ENCODE measurements around the gene ROR2.

Gene ROR2

DNA sequence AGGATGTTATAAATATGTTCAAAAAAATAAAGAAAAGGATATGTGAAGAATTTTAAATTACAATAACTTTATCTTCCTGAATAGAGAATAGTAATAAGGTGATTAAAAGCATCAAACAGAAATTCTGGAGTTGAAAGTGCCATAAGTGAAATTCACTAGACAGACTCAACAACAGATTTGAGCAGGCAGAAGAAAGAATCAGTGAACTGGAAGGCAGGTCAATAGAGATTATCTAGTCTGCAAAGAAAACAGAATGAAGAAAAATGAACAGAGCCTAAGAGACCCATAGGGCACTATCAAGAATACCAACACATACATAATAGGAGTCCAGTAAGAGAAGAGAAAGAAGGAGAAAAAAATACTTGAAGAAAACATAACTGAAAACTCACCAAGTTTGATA is 162.1 kb downstream of the ROR2 start:
- no peak for DNase-seq

DNA sequence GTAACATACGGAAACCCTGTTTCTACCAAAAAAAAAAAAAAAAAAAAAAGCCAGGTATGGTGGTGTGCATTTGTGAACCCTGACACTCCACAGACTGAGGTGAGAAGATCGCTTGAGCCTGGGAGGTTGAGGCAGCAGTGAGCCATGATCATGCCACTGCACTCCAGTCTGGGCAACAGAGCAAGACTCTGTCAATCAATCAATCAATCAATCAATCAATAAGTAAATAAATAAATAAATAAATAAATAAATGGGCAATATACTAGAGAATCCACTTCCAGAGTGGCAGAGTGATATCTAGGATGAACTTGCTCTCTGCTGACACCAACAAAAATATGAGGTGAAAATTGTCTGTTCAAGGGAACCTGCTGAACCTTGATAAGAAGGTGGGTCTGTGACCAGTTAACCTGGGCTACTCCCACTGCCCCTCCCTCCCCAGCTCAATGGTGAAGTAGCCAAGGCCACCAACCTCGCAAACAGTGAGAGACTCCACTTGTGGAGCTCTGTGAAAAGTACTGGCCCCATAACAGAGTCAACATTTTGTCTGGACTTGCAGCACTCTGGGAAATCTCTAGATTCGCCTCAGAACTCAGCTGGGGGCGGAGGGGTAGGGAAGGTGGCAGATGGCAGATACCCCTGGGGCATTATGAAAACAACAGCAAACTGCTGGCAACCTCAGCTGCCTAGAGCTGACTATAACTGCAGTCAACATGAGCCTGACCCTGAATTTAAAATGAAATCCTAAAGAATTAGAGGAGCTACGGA is 163.7 kb downstream of the ROR2 start:
- no peak for DNase-seq

DNA sequence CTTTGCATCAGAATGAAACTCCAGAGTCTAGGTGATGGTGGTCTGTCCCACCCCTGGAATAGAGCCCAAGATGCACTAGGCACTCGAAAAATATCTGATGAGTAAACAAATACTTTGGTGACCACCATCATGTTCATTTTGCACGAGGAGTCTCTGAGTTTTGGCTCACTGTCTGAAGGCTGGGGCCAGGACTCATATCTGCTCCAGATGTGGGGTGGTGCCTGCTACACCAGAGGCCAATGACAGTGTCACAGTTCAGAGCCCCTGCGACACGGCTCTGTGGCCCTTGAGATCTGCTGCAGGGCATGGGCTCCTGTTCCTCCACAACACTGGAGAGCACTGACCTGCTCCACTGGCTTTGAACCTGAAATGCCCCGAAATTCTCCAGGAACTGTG is 164.6 kb downstream of the ROR2 start:
- no peak for DNase-seq

GRCh38 chr9:91784673-91785446 is 165.2 kb downstream of the ROR2 start:
- no peak for DNase-seq

- no peak for DNase-seq
These were observed 166.0 kb downstream of the ROR2 start for GRCh38 chr9:91783876-91784672.

DNA sequence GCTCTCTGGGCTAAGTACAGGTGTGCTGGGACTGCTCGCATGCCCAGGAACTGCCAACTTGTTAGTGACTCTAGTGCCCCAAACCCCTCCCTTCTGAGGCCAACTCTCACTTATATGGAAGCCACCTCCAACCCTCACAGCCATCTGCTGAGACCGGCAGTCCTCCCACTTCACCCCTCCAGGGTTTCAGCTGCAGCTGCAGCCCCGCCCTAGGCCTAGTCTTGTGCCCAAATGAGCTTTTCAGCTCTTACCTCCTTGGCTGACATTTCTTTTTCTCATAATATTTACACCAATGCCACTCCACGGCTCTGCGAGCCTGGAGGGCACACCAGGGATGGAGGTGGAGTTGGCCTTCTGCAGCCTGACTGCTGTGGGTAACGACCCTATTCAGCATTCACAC is 166.6 kb downstream of the ROR2 start:
- no peak for DNase-seq

DNA sequence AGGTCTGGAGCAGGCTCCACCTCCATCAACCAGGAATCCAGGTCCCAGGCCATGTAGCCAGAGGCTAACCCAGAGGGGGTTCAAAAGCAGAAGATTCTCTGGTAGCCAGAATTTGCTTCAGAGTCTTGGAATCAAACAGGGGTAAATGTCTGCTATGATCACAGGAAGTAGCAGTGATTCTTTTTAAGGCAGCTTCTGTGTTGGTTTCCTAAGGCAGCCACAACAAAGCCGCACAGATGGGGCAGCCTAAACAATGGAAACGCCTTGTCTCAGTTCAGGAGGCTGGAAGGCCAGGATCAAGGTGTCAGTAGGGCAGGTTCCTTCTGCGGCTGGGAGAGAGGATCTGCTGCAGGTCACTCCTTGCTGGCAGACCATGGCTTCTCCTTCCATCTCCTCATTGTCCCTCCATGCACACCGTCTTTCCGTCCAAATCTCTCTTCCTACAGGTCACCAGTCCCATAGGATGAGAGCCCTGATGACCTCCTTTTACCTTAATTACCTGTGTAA is 167.3 kb downstream of the ROR2 start:
- no peak for DNase-seq

DNA sequence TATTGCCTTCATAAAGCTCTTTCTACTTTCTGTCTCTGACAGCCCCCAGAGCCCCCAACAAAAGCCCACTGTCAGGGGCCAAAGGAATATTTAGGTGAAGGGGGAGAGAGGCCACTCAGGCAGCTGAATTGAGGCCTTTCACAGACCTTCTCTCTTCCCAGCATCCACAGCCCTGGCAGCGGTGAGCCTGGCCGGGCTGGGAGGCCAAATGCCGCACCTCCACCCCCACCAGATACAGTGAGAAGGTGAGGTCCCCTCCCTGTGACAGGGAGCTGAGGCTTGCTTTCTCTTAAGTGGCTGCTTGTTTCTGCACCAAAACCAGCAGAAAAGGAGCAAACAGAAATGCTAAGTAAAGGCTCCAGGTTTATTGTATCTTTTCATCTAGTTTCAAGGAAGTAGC is 168.1 kb downstream of the ROR2 start:
- DNase-seq, result no peak

GRCh38 chr9:91781116-91781515 is 168.9 kb downstream of the ROR2 start:
- DNase-seq, result no peak

- no peak for DNase-seq
These were observed 172.0 kb downstream of the ROR2 start for GRCh38 chr9:91778031-91778430.

GRCh38 chr9:91777292-91777830 is 172.7 kb downstream of the ROR2 start:
- DNase-seq, result no peak

GRCh38 chr9:91776409-91777291 is 173.4 kb downstream of the ROR2 start:
- no peak for DNase-seq

GRCh38 chr9:91775708-91776028 is 174.4 kb downstream of the ROR2 start:
- DNase-seq, result no peak

DNA sequence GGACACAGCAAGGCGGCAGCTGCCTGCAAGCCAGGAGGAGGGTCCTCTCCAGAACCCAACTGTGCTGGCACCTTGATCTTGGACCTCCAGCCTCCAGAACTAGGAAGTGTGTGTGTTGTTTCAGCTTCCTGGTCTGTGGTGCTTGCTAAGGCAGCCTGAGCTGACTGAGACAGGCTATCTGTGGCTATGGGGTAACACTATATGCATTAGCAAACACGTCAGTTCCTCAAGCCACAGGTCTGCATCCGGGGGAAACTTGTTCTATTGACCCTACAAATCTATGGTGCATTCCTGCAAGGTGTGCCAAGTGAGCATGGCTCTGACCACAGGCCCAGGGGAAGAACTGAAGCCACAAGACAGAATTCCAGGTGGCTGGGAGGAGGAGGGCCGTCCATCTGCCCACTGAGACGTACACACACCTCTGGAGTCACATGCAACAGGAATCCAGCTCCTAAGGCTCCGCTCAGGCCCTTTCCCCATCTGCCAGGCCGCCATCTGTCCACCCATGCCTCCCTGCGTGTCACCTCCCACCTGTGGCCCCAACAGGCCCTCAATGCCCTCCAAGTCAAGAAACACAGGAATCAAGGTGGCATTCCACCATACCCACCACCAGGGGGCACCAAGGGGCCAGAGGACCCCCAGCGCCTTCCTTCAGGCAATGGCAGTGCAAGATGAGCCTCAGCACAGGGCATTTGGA is 174.9 kb downstream of the ROR2 start:
- DNase-seq, result peak; percentile 3

DNA sequence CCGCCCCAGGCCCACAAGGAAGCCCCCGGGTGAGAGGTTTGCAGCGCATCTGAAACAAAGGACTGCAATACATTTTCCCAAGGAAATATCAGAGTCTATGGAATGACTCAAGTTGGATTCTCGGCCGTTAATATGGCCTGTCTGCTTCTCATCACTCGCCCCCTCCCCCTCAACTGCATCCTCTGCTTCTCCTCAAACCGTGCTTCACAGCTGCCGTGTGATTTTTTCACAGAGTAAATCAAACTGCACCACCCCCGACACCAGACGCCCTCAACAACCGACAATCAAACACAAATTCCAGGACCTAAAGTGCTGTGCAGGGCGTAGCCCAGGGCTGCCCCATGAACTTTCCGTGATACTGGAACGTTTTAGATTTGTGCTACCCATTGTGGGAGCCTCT is 176.9 kb downstream of the ROR2 start:
- DNase-seq, result no peak

DNA sequence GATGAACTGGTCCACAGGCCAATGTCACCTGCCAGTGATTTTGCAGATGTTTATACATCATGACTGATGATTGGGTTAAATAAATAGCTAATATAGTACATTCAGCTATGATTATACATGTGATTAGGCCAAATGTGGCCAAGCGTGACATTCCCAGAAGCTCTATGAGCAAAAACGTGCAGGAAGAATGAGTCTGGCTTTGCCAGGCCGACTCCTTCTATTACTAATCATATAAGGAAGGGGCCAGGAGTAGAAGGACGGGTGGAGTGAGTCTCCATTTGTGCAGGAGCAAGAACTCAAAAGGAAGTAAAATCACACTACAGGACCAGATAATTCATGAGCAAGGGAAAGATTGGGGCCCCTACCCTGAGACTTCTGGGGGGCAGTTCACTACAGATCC is 178.2 kb downstream of the ROR2 start:
- no peak for DNase-seq

DNA sequence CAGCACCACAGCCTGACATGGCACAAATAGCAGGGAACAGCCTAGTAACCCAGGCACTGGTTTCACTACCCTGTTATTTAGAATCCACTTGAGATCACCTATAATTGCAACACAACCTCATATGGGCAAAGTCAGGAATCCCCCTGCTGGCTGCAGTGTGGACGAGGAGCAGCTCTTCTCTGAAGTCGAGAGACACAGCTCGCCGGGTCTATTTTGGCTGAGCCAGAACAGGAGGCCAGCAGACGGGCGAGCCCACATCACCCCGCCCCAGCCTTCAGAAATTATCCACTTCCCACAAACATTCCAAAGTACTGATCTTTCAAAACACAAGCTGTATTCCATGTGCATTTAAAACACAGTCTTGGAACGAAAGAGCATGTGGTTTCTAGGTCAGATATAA is 179.0 kb downstream of the ROR2 start:
- DNase-seq, result no peak

- no peak for DNase-seq
These were observed 179.8 kb downstream of the ROR2 start for GRCh38 chr9:91770229-91770628.

DNA sequence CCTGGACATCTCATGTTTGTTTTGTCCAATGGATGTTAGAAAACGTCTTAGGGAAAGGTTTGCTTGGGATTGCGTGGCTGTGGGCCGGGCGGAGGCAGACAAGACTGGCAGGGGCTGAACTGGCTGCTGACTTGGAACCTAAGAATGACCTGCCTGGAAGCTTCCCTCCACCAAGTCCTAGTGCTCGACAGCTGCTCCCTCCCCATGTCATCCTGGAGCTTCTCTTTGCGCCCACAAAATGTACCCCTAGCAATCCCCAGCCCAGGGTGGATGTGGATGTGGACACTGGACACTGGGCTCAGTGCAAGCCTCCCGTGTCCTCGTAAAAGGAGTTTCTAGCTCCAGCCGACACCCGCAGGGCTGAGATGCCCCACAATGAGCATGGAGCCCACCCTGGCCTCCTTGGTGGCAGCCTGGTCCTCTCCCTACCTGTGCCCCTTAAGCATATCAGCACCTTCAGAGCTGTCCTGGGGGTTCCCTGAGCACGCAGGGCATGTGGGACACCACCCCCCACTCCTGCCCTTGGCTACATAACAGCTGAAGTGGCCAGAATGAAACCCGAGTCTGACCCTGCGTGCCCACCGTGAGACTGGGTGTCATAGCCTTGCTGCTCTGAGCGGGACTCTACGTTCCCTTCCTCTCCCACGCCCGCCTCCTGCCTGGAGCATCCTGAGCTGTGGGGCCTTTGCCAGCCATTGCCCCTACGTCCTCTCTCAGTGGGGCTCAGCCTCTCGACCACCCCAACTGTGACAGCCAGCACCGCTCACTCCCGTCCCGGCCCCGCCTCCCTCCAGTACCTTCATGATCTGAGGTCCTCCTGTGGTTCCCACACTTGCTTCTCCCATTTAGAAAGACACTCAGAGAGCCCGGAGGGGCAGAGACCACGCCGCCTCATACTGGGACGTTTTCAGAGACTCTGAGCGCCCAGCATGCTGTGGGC is 180.8 kb downstream of the ROR2 start:
- no peak for DNase-seq

DNA sequence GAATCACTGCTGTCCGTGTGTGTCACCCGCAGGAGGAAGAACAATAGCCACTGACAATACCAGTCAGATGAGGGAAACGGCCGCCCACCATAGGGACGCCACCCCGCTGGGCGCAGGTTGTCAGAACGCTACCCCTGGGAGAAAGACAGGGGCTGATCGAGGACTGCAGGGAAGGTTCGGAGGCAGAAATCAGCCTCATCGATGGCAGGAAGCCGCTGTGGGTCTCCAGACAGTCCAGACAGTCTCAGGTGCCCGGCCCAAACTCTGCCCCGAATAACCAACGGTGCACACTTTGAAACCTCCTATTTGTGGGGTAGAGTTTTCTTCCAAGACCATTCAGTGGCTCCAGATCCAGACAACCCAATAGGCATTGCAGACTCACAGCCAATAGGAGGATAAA is 181.5 kb downstream of the ROR2 start:
- DNase-seq, result no peak
